Adipocyte (in vitro differentiated cells): ENCODE measurements around the gene CCDC83.

Experiments used
- DNase-seq: peaks from one replicate; pipeline ENCODE4 v3.0.0-alpha.2; 2015; ENCODE audit warnings: low read depth
- H3K27me3 ChIP-seq: replicated peaks from 2 replicates; pipeline ENCODE4 v1.7.0; 2013; ENCODE audit warnings: mild to moderate bottlenecking, low read length, moderate library complexity; ENCODE audit not compliant: control insufficient read depth, insufficient read depth
- H3K36me3 ChIP-seq: 2 replicates; pipeline ENCODE4 v1.7.0; 2013; ENCODE audit warnings: low read length, mild to moderate bottlenecking, moderate library complexity; ENCODE audit not compliant: control insufficient read depth, insufficient read depth, severe bottlenecking
- H3K4me1 ChIP-seq: 2 replicates; pipeline ENCODE4 v1.7.0; 2013; ENCODE audit warnings: mild to moderate bottlenecking, low read length, moderate library complexity; ENCODE audit not compliant: control insufficient read depth, insufficient read depth
- H3K4me3 ChIP-seq: 2 replicates; pipeline ENCODE4 v1.7.0; 2013; ENCODE audit warnings: mild to moderate bottlenecking, low read length, moderate library complexity
- H3K9ac ChIP-seq: 2 replicates; pipeline ENCODE4 v1.7.0; 2013; ENCODE audit warnings: mild to moderate bottlenecking, low read length, moderate library complexity
- H3K9me3 ChIP-seq: 2 replicates; pipeline ENCODE4 v1.7.0; 2013; ENCODE audit warnings: mild to moderate bottlenecking, low read length, moderate library complexity; ENCODE audit not compliant: control insufficient read depth

The CCDC83 gene

GRCh38 chr11:85889108-85889507 lies 33.9 kb downstream of the CCDC83 start:
- no peak for DNase-seq
- no peaks in the 10 kb centered on the region for H3K9me3 ChIP-seq
- H3K4me1 ChIP-seq = peaks cover 44% of the 10 kb centered on the region
- no peaks in the 10 kb centered on the region for H3K36me3 ChIP-seq
- H3K27me3 ChIP-seq = no peaks in the 10 kb centered on the region
- H3K4me3 ChIP-seq = no peak overlapping the region
- H3K9ac ChIP-seq = no peak overlapping the region

GRCh38 chr11:85889676-85890579 lies 34.7 kb downstream of the CCDC83 start:
- no peaks in the 10 kb centered on the region for H3K9me3 ChIP-seq
- no peaks in the 10 kb centered on the region for H3K36me3 ChIP-seq
- H3K4me3 ChIP-seq = no peak overlapping the region
- peaks cover 35% of the 10 kb centered on the region for H3K4me1 ChIP-seq
- DNase-seq = peak; percentile 72
- no peaks in the 10 kb centered on the region for H3K27me3 ChIP-seq
- no peak overlapping the region for H3K9ac ChIP-seq

GRCh38 chr11:85893395-85893794 lies 38.2 kb downstream of the CCDC83 start:
- Histone ChIP-seq H3K4me3 (no peak overlapping the region), H3K4me1 (peaks cover 14% of the 10 kb centered on the region), H3K9me3 (no peaks in the 10 kb centered on the region), H3K27me3 (no peaks in the 10 kb centered on the region), H3K9ac (no peak overlapping the region), H3K36me3 (no peaks in the 10 kb centered on the region)
- DNase-seq = no peak

DNA sequence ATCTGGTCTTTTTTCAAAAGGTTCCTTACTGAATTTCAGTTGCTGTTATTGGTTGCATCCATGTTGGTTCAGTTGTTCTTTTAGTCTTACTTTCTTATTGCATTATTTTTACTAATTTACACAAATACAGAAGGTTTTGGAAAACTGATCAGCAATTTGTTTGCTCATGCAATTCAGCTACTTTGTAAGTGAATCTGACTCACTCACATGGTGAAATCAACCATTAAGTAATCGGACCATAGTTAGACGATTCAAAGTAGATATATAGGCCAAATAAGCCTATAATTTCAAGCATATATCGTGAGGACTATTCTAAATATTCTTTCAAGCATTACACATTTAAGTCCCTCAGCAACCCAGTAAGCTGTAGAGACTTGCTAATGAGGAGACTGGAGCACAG lies 41.7 kb downstream of the CCDC83 start:
- no peaks in the 10 kb centered on the region for H3K9me3 ChIP-seq
- no peak overlapping the region for H3K9ac ChIP-seq
- no peaks in the 10 kb centered on the region for H3K36me3 ChIP-seq
- H3K4me3 ChIP-seq = no peak overlapping the region
- no peak for DNase-seq
- peaks cover 5% of the 10 kb centered on the region for H3K4me1 ChIP-seq
- H3K27me3 ChIP-seq = no peaks in the 10 kb centered on the region

- Histone ChIP-seq H3K9ac (no peak overlapping the region), H3K36me3 (no peaks in the 10 kb centered on the region), H3K4me3 (no peak overlapping the region), H3K9me3 (no peaks in the 10 kb centered on the region), H3K4me1 (peaks cover 5% of the 10 kb centered on the region), H3K27me3 (no peaks in the 10 kb centered on the region)
- DNase-seq = peak; percentile 52
Measured at GRCh38 chr11:85898456-85898855, 43.3 kb downstream of the CCDC83 start.

DNA sequence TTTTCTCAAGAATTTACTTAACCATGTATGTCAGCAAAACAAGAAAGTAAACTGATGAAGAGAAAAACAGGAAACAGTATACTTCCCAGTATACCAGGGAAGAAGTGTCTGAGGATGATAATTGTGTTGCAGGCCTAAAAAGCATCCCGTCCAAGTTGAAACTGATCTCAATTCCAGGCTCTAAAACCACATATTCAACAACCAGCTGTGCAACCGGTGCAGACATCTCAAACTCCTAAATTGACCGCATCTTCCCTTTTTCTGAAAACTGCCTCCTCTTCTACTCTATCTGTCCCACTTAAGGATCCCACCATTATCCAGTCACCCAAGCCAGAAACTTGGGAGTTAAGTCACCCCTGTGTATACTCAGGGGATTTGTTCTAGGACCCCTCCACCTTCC lies 47.2 kb downstream of the CCDC83 start:
- H3K4me3 ChIP-seq = no peak overlapping the region
- no peaks in the 10 kb centered on the region for H3K36me3 ChIP-seq
- H3K27me3 ChIP-seq = no peaks in the 10 kb centered on the region
- H3K9me3 ChIP-seq = no peaks in the 10 kb centered on the region
- peaks cover 5% of the 10 kb centered on the region for H3K4me1 ChIP-seq
- no peak overlapping the region for H3K9ac ChIP-seq
- DNase-seq = no peak

GRCh38 chr11:85903406-85903805 lies 48.2 kb downstream of the CCDC83 start:
- DNase-seq = no peak
- H3K4me3 ChIP-seq = no peak overlapping the region
- no peaks in the 10 kb centered on the region for H3K9me3 ChIP-seq
- no peak overlapping the region for H3K9ac ChIP-seq
- peaks cover 3% of the 10 kb centered on the region for H3K4me1 ChIP-seq
- H3K36me3 ChIP-seq = no peaks in the 10 kb centered on the region
- no peaks in the 10 kb centered on the region for H3K27me3 ChIP-seq

DNA sequence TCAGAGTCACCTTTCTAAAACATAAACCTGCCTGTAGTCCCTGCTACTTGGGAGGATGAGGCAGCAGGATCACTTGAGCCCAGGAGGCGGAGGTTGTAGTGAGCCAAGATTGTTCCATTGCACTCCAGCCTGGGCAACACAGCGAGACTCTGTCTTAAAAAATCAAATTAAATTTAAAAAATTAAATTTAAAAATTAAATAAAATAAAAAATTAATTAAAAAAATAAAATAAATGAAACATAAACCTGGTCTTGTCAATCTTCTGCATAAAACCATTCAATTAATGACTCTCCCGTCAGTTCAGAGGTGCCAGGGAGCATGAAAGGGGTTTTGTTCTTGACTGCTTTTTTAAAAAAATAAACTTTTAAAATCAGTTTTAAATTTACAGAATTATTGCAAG lies 48.6 kb downstream of the CCDC83 start:
- no peak for DNase-seq
- no peaks in the 10 kb centered on the region for H3K36me3 ChIP-seq

DNA sequence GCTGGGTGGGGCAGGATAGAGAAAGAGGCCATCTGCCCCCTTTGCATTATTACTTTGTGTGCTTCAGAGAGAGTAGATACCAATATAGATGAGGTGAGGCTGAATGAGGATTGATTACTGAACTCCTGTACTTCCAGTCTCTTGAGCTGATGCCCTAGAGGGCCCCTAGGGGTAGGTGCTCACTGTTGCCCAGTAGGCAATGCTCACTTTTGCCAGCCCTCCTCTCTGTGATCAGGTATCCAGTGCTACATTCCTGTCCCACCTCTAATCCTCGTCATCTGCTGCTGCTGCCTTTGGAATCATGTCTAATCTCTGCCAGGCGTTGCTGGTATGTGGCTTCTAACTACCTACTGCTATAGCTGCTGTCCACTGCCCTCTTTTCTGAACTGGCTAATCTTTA lies 57.2 kb downstream of the CCDC83 start:
- H3K36me3 ChIP-seq = no peaks in the 10 kb centered on the region
- H3K27me3 ChIP-seq = no peaks in the 10 kb centered on the region
- no peaks in the 10 kb centered on the region for H3K4me1 ChIP-seq
- DNase-seq = no peak
- peaks cover 4% of the 10 kb centered on the region for H3K9me3 ChIP-seq
- no peak overlapping the region for H3K9ac ChIP-seq
- H3K4me3 ChIP-seq = no peak overlapping the region

More for the DNA sequence above, 48.6 kb downstream of the CCDC83 start:
- no peak overlapping the region for H3K9ac ChIP-seq
- H3K27me3 ChIP-seq = no peaks in the 10 kb centered on the region
- no peaks in the 10 kb centered on the region for H3K4me1 ChIP-seq
- no peaks in the 10 kb centered on the region for H3K9me3 ChIP-seq
- no peak overlapping the region for H3K4me3 ChIP-seq

DNA sequence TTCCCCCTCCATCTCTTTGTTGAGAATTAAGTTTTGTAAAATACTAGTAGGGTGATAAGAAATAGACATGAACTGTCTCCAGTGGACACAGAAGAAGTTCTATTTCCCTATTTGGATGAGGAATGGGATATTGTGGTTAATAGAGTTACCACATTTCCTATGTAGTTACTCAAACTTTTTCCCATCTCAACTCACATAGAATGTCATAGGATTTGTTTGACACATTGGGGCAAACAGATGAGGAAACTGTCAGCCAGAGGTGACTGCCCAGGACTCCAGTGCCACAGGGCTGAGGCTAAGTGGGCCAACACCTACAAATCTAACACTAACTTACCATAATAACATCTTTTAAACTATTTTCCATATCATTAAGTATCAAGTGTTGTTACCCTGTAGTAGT lies 58.3 kb downstream of the CCDC83 start:
- Histone ChIP-seq H3K9ac (no peak overlapping the region), H3K4me3 (no peak overlapping the region), H3K36me3 (no peaks in the 10 kb centered on the region), H3K27me3 (no peaks in the 10 kb centered on the region), H3K9me3 (peaks cover 4% of the 10 kb centered on the region), H3K4me1 (no peaks in the 10 kb centered on the region)
- no peak for DNase-seq

DNA sequence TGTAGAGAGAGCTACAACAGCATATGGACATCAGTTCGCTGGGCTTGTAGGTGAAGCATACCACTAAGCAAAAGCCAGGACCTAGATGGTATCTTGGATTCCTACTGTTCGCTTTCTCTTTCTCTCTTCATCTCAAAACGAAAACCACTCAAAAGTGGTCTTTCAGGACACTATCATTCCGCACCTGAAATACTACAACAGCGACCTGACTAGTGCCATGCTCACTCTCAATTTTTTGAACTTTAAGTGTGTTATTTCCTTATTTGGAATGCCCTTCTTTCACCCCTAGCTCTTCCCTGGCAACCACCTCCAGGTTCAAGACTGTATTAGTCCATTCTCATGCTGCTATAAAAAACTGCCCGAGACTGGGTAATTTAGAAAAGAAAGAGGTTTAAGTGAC lies 59.2 kb downstream of the CCDC83 start:
- H3K27me3 ChIP-seq = no peaks in the 10 kb centered on the region
- H3K9me3 ChIP-seq = peaks cover 4% of the 10 kb centered on the region
- no peak overlapping the region for H3K4me3 ChIP-seq
- no peaks in the 10 kb centered on the region for H3K36me3 ChIP-seq
- DNase-seq = no peak
- H3K4me1 ChIP-seq = peaks cover 6% of the 10 kb centered on the region
- H3K9ac ChIP-seq = no peak overlapping the region
